ENCODE measurements around the gene CD2. TPM values are rescaled to one million over a fixed set of nuclear protein-coding genes. Genes with fewer than 3 reads are reported as not detected.
A peak's percentile ranks its signal among the peaks of the same experiment; 100 is the strongest.

The CD2 gene
- total and polyA plus RNA-seq, 2 experiments from 2014 or later, result not detected

DNA sequence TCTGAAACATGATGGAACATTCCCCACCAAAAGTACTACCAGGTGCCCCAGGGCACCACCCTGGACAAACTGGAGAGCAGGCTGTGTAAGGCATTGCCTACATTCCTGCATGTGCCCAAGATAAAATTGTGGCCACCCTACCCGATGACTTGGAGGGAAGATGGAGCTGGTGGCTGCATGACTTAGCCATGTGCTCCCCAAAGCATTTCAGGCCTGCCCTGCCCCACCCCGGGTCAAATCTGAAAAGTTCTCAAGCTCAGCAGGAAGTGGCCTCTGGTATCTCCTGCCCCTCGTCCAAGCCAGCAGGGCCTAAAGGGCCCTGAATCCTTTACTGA lies 8.5 kb downstream of the CD2 start:
- no peak for DNase-seq
- H2AFZ ChIP-seq, result no peak overlapping the region
- no peak overlapping the region for H3K4me2 ChIP-seq (ENCODE audit: unreplicated experiment)
- H3K36me3 ChIP-seq (ENCODE audit: low read depth), result no peaks in the 10 kb centered on the region
- in situ Hi-C loops (cut with MboI), result no loop called here
- no peaks in the 10 kb centered on the region for H3F3A ChIP-seq (ENCODE audit: insufficient read depth)
- no peaks in the 10 kb centered on the region for H3K4me1 ChIP-seq (ENCODE audit: insufficient read depth)
- H3K27me3 ChIP-seq (replicated peaks; ENCODE audit: insufficient read depth), result no peaks in the 10 kb centered on the region
- 61 to 63% methylated on average over 3 of the region's 3 CpGs for WGBS, 2 experiments (ENCODE audit: low coverage in 1 of 2, low lambda C conversion rate in 2 of 2, missing lambda C conversion rate in 2 of 2)
- no peak overlapping the region for H3K27ac ChIP-seq
- no peaks in the 10 kb centered on the region for H4K20me1 ChIP-seq (ENCODE audit: insufficient read depth)
- no peaks in the 10 kb centered on the region for H3K79me2 ChIP-seq (ENCODE audit: insufficient read depth)
- H3K9me2 ChIP-seq (ENCODE audit: insufficient read depth), result no peaks in the 10 kb centered on the region
- no peaks in the 10 kb centered on the region for H3K9me3 ChIP-seq (ENCODE audit: low read depth)
- no peak overlapping the region for H3K4me3 ChIP-seq
- TF ChIP-seq EZH2 (IDR thresholded peaks at IDR 0.05; ENCODE audit: insufficient read depth, poor library complexity, severe bottlenecking) (no peak), EZH2phosphoT487 (IDR thresholded peaks at IDR 0.05; ENCODE audit: insufficient read depth, low read depth) (no peak)
- no peak overlapping the region for H3K9ac ChIP-seq

DNA sequence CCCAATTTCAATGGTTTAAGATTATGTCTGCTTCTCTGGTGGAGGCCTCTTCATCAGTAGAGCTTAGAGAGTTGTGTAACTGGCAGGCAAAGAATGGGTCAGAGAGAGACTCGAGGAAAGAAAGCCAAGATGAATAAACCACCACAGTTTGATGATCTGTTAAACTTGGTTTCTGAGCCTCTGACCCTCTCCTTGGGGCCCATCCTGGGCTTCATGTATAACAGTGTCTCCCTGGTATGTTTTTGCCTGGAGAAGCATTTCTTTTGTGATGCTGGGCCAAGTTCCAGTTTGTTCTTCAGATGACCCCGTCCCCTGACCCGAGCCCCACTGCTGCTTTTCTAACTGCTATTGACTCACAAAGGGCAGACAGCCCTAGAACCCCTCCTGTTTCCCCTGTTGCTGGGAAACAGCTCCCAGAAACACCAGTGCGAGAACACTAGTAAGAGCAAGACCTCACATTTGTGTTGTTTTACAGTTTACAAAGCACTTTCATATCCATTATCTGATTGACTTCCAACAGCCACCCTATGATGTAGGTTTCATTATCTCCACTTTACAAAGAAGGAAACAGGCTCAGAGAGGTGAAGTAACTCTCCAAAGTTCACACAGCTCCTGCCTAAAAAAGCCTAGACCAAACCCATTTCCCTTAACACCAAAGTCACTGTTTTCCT lies 9.0 kb downstream of the CD2 start:
- peak; percentile 13 for DNase-seq
- no peaks in the 10 kb centered on the region for H4K20me1 ChIP-seq (ENCODE audit: insufficient read depth)
- no peaks in the 10 kb centered on the region for H3K36me3 ChIP-seq (ENCODE audit: low read depth)
- H3K4me1 ChIP-seq (ENCODE audit: insufficient read depth), result no peaks in the 10 kb centered on the region
- WGBS, 2 experiments (ENCODE audit: low coverage in 1 of 2, low lambda C conversion rate in 2 of 2, missing lambda C conversion rate in 2 of 2), result 25 to 34% methylated on average over 4 of the region's 4 CpGs
- H2AFZ ChIP-seq, result no peak overlapping the region
- TF ChIP-seq EZH2 (IDR thresholded peaks at IDR 0.05; ENCODE audit: insufficient read depth, poor library complexity, severe bottlenecking) (no peak), EZH2phosphoT487 (IDR thresholded peaks at IDR 0.05; ENCODE audit: insufficient read depth, low read depth) (no peak)
- in situ Hi-C loops (cut with MboI), result no loop called here
- no peak overlapping the region for H3K9ac ChIP-seq
- H3K27me3 ChIP-seq (replicated peaks; ENCODE audit: insufficient read depth), result no peaks in the 10 kb centered on the region
- H3K4me2 ChIP-seq (ENCODE audit: unreplicated experiment), result no peak overlapping the region
- no peaks in the 10 kb centered on the region for H3K9me2 ChIP-seq (ENCODE audit: insufficient read depth)
- no peak overlapping the region for H3K27ac ChIP-seq
- no peak overlapping the region for H3K4me3 ChIP-seq
- no peaks in the 10 kb centered on the region for H3K9me3 ChIP-seq (ENCODE audit: low read depth)
- no peaks in the 10 kb centered on the region for H3K79me2 ChIP-seq (ENCODE audit: insufficient read depth)
- H3F3A ChIP-seq (ENCODE audit: insufficient read depth), result no peaks in the 10 kb centered on the region

DNA sequence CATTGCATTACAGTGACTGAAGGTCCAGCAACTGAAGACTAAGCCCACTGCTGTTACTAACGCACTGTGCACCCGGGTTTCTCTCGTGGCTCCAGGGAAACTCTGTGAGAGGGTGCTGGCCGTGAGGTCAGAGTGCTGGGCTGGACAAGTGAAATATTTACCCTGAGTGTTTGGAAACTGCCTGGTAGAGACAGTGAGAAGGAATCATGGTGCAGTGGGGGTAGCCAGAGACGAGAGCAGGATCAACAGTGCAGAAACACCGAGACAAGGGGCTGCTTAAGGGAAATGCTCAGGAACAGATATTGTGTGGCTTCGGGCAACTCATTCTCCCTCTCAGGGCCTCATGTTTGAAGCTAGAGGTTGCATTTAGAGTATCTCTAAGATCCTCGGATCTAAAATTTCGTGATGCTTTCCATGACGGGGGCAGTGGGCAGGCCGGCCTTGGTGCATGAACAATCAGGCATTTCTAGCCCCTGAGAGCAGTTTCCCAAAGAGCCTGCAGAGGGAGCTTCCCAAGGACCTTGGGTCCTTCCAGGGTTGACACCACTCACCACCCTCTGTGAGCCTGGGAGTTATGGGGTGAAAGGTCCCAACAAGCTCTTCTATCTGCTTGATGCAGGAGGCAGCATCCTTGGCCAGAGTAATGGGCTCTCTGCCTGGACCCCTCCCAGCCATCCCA lies 9.7 kb downstream of the CD2 start:
- no peaks in the 10 kb centered on the region for H3K36me3 ChIP-seq (ENCODE audit: low read depth)
- H3K4me2 ChIP-seq (ENCODE audit: unreplicated experiment), result no peak overlapping the region
- no peaks in the 10 kb centered on the region for H3K9me3 ChIP-seq (ENCODE audit: low read depth)
- DNase-seq, result peak; percentile 46
- H3K9me2 ChIP-seq (ENCODE audit: insufficient read depth), result no peaks in the 10 kb centered on the region
- H3K4me3 ChIP-seq, result no peak overlapping the region
- H4K20me1 ChIP-seq (ENCODE audit: insufficient read depth), result no peaks in the 10 kb centered on the region
- no peak overlapping the region for H3K9ac ChIP-seq
- no peaks in the 10 kb centered on the region for H3F3A ChIP-seq (ENCODE audit: insufficient read depth)
- H3K27ac ChIP-seq, result no peak overlapping the region
- no peak for TF ChIP-seq EZH2phosphoT487 (IDR thresholded peaks at IDR 0.05; ENCODE audit: insufficient read depth, low read depth)
- no peak for TF ChIP-seq EZH2 (IDR thresholded peaks at IDR 0.05; ENCODE audit: insufficient read depth, poor library complexity, severe bottlenecking)
- H3K79me2 ChIP-seq (ENCODE audit: insufficient read depth), result no peaks in the 10 kb centered on the region
- H2AFZ ChIP-seq, result no peak overlapping the region
- in situ Hi-C loops (cut with MboI), result no loop called here
- no peaks in the 10 kb centered on the region for H3K4me1 ChIP-seq (ENCODE audit: insufficient read depth)
- no peaks in the 10 kb centered on the region for H3K27me3 ChIP-seq (replicated peaks; ENCODE audit: insufficient read depth)
- 75 to 79% methylated on average over 11 of the region's 11 CpGs for WGBS, 2 experiments (ENCODE audit: low coverage in 1 of 2, low lambda C conversion rate in 2 of 2, missing lambda C conversion rate in 2 of 2)

DNA sequence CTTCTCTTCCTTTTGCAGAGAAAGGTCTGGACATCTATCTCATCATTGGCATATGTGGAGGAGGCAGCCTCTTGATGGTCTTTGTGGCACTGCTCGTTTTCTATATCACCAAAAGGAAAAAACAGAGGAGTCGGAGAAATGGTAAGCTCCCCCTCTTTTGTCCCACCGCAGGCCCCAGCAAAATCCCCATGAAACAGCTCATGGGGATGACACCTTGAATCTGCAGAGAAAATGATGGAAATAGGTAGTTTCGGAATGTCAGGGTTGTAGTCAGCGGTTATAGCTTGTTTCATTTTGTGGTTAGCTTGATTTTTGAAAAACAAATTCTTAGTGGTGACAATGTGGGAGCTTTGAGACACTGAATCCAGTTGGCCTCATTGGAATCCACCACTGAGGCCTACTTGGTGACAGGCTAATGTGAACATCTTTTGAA lies 10.3 kb downstream of the CD2 start:
- WGBS, 2 experiments (ENCODE audit: low coverage in 1 of 2, low lambda C conversion rate in 2 of 2, missing lambda C conversion rate in 2 of 2), result 86 to 93% methylated on average over 5 of the region's 5 CpGs

More for the DNA sequence above, 10.3 kb downstream of the CD2 start:
- TF ChIP-seq EZH2phosphoT487 (IDR thresholded peaks at IDR 0.05; ENCODE audit: insufficient read depth, low read depth), result no peak
- TF ChIP-seq EZH2 (IDR thresholded peaks at IDR 0.05; ENCODE audit: insufficient read depth, poor library complexity, severe bottlenecking), result no peak
- Histone ChIP-seq H3K9me3 (ENCODE audit: low read depth) (no peaks in the 10 kb centered on the region), H3K4me2 (ENCODE audit: unreplicated experiment) (no peak overlapping the region), H3K27ac (no peak overlapping the region), H2AFZ (no peak overlapping the region), H3K27me3 (replicated peaks; ENCODE audit: insufficient read depth) (no peaks in the 10 kb centered on the region), H3K9me2 (ENCODE audit: insufficient read depth) (no peaks in the 10 kb centered on the region), H3K36me3 (ENCODE audit: low read depth) (no peaks in the 10 kb centered on the region), H3F3A (ENCODE audit: insufficient read depth) (no peaks in the 10 kb centered on the region), H3K9ac (no peak overlapping the region), H3K79me2 (ENCODE audit: insufficient read depth) (no peaks in the 10 kb centered on the region), H4K20me1 (ENCODE audit: insufficient read depth) (no peaks in the 10 kb centered on the region), H3K4me1 (ENCODE audit: insufficient read depth) (no peaks in the 10 kb centered on the region), H3K4me3 (no peak overlapping the region)
- in situ Hi-C loops (cut with MboI), result no loop called here
- no peak for DNase-seq

Measured in GM23248 (cell line).